GM15510 (cell line): Measurements from ENCODE around the gene UPP1.

Source experiments
- POLR2A ChIP-seq: IDR thresholded peaks from 3 replicates; pipeline ENCODE4 v1.6.1; 2011; ENCODE audit warnings: borderline replicate concordance; ENCODE audit not compliant: insufficient read length; ENCODE audit errors: extremely low read depth

UPP1 gene

DNA sequence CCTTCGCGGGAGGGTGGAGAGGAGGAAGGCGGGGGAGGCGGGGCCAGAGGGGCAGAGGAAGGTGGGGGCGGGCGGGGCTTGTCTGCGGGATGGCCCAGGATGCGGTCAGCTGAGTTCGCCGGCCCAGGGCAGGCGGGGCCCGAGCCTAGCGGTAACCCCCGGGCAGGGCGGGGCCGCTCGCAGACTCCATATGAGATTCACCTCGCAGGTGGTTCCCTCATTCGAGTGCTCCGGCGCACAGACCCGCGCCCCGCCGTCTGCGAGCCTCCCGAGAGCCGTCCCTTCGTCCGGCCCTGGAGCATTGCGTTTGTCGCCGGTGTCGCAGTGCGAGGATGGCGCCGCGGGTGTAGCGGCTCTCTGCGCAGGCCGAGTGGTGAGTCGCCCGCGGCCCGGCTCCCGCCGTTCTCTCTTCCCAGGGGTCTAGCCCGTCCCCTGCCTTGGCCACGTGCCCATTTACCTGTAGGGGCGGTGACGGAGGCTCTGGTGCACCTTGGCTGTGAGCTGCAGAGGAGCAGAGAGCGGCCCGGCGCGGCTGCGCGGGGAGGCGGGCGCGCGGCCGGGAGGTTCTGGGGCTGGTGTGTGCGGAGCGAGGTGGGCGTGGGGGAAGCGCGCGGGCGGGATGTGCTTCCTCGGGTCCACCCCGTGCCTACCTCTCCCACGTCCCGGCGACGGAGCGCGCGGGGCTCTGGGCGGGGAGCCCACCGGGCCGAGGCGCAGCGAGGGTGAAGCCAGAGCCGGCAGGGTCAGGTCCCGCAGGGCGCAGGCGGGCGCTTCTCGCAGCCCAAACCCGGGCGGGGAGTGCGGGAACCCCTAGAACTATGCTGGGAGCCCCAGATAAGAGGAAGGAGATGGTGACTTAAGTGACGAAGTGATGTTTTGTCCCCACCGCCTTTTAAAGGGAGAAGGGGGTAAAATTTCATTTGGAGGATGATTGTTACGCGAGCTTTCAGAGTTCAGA is at the start of gene UPP1:
UPP1 (plus strand) TSS at position 220 of the 958 bp plus-strand sequence. CDS start 5,519 bp downstream, outside the sequence.
- peak; percentile 54 for TF ChIP-seq POLR2A

- no peak for TF ChIP-seq POLR2A
Measured at GRCh38 chr7:48040944-48041652, 48.0 kb upstream of the UPP1 start.

DNA sequence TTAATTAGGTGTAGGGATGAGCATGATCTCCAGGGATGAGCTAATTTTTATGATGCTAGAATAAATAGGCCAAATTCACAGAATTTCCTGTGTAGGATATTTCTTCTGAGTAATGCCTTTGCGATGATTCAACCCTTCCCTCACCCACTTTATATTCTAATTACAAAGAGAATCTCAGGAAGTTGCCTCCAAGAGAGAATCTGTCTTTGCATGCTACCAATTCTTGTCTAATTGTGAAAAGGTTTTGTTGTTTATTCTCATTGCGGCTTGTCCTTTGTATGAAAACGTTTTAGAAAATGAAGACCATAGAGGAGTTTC is 47.5 kb upstream of the UPP1 start:
- TF ChIP-seq POLR2A, result no peak

- no peak for TF ChIP-seq POLR2A
Measured at GRCh38 chr7:48042216-48042615, 46.8 kb upstream of the UPP1 start.

DNA sequence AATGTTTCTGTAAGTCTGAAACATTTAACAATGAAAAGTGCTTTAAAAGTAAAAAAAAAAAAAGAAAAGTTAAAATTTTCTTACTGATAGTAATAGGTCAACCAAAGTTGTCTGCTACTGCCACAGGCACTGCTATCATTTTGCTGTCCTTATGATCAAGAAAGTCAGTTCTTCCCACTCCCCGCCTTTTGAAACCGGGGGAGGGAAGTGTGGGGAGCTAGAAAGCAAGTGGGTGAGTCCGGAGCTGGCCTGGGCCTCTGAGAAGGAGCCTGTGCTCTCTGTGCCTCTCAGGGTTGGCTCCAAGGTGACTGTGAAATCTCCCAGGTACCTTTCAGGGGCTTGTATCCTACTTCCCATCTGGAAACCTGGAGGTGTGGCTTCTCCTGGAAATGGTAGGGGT is 46.4 kb upstream of the UPP1 start:
- no peak for TF ChIP-seq POLR2A

DNA sequence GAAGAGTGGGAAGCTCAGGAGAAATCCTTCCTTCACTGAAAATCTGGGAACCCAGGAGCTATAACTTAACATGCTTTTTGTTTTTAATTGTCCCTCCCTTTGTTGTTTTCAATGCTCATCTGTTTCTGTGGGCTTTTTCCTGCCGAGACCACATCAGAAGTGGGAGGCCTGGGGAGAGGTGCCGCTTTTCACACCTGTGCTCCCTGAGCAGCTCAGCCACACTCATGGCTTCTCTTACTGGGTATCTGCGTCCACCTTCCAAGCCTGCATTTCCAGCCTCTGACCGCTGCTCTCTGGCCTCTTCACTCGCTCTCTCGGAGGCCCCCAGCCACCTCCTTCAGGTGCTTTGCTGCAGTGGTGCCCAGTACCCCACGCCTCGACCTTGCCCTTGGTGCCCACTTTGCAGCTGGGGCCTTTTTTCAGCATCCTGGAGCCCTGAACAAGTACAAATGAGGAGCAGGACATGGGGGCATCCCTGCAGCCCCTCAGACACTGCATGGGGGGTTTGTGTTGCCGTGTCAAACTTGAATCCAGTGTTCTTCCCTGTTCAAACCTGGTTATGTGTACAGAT is 43.8 kb upstream of the UPP1 start:
- no peak for TF ChIP-seq POLR2A

- no peak for TF ChIP-seq POLR2A
Measured at GRCh38 chr7:48046458-48046857, 42.6 kb upstream of the UPP1 start.

- no peak for TF ChIP-seq POLR2A
Measured at GRCh38 chr7:48048113-48048512, 41.0 kb upstream of the UPP1 start.

- no peak for TF ChIP-seq POLR2A
Measured at GRCh38 chr7:48049850-48050249, 39.2 kb upstream of the UPP1 start.

GRCh38 chr7:48052748-48053147 is 36.3 kb upstream of the UPP1 start:
- TF ChIP-seq POLR2A, result no peak

DNA sequence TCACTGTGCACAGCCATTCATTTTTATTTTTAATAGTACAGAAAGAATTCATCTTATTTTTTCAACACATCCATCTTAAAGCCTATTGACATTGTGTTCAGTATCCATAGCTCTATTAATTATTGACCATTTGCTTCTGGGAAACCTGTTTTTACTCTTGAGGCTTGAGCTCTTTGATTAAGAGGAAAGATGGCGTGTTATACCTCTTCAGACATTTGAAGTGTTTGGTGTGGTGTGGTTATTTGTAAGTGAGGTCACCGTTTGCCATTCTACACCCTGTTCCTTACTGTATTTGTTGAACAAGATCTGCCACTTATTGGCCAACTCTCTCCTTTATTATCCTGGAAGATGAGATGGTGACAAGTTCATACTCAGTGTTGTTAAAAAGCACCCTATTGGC is 35.3 kb upstream of the UPP1 start:
- TF ChIP-seq POLR2A, result no peak

- TF ChIP-seq POLR2A, result no peak
Measured at GRCh38 chr7:48058990-48059389, 30.1 kb upstream of the UPP1 start.

DNA sequence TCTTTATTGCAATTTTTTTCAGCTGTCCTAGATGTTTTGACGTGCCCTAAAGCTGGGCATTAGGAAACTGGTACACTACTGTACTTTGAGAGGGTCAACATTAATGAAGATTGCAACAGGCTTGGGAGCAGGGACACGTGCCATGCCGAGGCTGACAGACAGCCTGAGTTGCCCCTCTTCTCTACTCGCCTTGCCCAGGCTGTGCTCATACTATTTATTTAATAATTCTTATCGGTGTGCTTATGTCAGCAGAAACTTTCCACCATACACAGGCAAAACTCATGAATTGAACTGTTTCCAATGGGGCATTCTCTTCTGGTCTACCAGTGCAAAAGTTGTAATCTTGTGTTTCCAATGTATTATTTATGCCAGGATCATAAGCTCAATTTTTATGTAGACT is 29.4 kb upstream of the UPP1 start:
- no peak for TF ChIP-seq POLR2A

DNA sequence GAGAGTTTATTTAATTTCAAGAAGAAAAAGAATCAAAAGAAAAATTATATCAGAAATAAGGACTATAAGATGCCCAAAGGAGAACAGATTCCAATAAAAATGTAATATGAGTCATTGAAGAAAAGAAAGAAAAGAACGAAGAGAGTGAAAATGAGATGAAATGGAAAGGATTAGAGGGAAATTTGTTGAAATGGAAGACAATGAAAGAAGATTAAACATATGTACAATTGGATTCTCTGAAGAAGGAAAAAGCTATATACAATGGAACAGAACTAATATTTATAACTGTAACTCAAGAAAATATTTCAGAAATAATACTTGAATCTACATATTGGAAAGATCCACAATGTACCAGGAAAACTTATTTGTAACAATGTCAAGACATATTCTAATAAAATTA is 25.1 kb upstream of the UPP1 start:
- no peak for TF ChIP-seq POLR2A

DNA sequence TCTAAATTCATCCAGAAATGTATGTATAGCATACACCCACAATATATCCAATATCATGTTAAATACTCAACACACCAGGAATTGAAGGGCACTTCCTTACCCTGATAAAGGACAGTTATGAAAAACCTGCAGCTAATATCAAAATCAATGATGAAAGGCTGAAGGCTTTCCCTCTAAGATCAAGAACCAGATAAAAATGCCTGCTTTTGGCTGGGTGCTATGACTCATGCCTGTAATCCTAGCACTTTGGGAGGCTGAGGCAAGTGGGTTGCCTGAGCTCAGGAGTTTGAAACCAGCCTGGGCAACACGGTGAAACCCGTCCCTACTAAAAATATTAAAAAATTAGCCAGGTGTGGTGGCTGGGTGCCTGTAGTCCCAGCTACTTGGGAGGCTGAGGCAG is 21.6 kb upstream of the UPP1 start:
- TF ChIP-seq POLR2A, result no peak
